HG02981 (cell line): ENCODE data around the gene MRAP.

Experiments used
- ATAC-seq: cut with Tn5 transposase; IDR thresholded peaks from one replicate; pipeline ENCODE4 v1.9.1; 2021; ENCODE audit warnings: mild to moderate bottlenecking, moderate library complexity; ENCODE audit not compliant: unreplicated experiment

Gene MRAP

GRCh38 chr21:32347977-32348376, 49.3 kb downstream of the MRAP start:
- ATAC-seq, result no peak

GRCh38 chr21:32348604-32349332, 50.1 kb downstream of the MRAP start:
- no peak for ATAC-seq

- ATAC-seq, result no peak
These were observed 50.8 kb downstream of the MRAP start for GRCh38 chr21:32349333-32349944.

GRCh38 chr21:32350211-32350980, 51.7 kb downstream of the MRAP start:
- ATAC-seq, result no peak

GRCh38 chr21:32350981-32351380, 52.3 kb downstream of the MRAP start:
- ATAC-seq, result no peak

GRCh38 chr21:32351428-32351827, 52.8 kb downstream of the MRAP start:
- no peak for ATAC-seq

- no peak for ATAC-seq
These were observed 53.9 kb downstream of the MRAP start for GRCh38 chr21:32352526-32352925.

GRCh38 chr21:32353002-32353711, 54.5 kb downstream of the MRAP start:
- no peak for ATAC-seq

- no peak for ATAC-seq
These were observed 58.3 kb downstream of the MRAP start for GRCh38 chr21:32356874-32357395.

GRCh38 chr21:32359719-32360260, 61.1 kb downstream of the MRAP start:
- no peak for ATAC-seq

GRCh38 chr21:32360401-32360975, 61.8 kb downstream of the MRAP start:
- ATAC-seq, result no peak
